PC-3 (cell line): ENCODE data around the gene BDKRB2.

Source experiments
- CTCF ChIP-seq: fragments of 300-600 bp; sonication (generic); conservative IDR thresholded peaks from 2 replicates; pipeline ENCODE4 v1.5.1; 2017; ENCODE audit warnings: antibody characterized with exemption, low read depth, mild to moderate bottlenecking, low read length
- EZH2 ChIP-seq: fragments of 300-600 bp; sonication (generic); IDR thresholded peaks from one replicate; pipeline ENCODE4 v1.6.1; 2017; ENCODE audit warnings: antibody characterized with exemption, mild to moderate bottlenecking, low read length; ENCODE audit not compliant: unreplicated experiment
- EZH2phosphoT487 ChIP-seq: fragments of 300-600 bp; sonication (generic); IDR thresholded peaks from 2 replicates; pipeline ENCODE4 v1.6.1; 2018; ENCODE audit warnings: mild to moderate bottlenecking, antibody characterized with exemption, low read length, borderline replicate concordance

GRCh38 chr14:96257056-96257455 is 52.4 kb downstream of the BDKRB2 start:
- TF ChIP-seq CTCF (no peak), EZH2 (no peak), EZH2phosphoT487 (no peak)
